A673 (cell line): ENCODE data around the gene F11R. TPM values are rescaled to one million over a fixed set of nuclear protein-coding genes. Genes with fewer than 3 reads are reported as not detected.

Experiments used
- BruUV-seq: library from RNA; stranded (reverse); fragments of 400-500 nt; replicated peaks from 2 replicates; lab custom pipeline; 2021; lab: Mats Ljungman, UMichigan
- CTCF ChIA-PET: fragments of 300-600 bp; sonication (Branson Sonifier 250); formaldehyde crosslinking; loops from one replicate; lab custom pipeline; 2022; ENCODE audit warnings: antibody characterized with exemption; lab: Charles Lee
- POLR2A ChIA-PET: fragments of 300-600 bp; sonication (Branson Sonifier 250); formaldehyde crosslinking; loops from one replicate; lab custom pipeline; 2022; ENCODE audit warnings: antibody characterized with exemption; ENCODE audit not compliant: low non-redundant PET; lab: Charles Lee
- DNase-seq: peaks from one replicate; pipeline ENCODE4 v3.0.0-alpha.2; 2015; ENCODE audit warnings: low spot score
- H3K27ac ChIP-seq: fragments of 200-600 bp; sonication (generic); 2 replicates; pipeline ENCODE4 v1.5.1; 2016; ENCODE audit warnings: mixed run types, low read depth, mild to moderate bottlenecking, mixed read lengths, antibody characterized with exemption, low read length; ENCODE audit not compliant: poor library complexity, severe bottlenecking
- H3K27me3 ChIP-seq: fragments of 200-600 bp; sonication (generic); replicated peaks from 2 replicates; pipeline ENCODE4 v1.6.1; 2017; ENCODE audit warnings: mixed run types, low read depth, mild to moderate bottlenecking, mixed read lengths, antibody characterized with exemption, low read length; ENCODE audit not compliant: insufficient read depth, poor library complexity
- H3K36me3 ChIP-seq: fragments of 200-600 bp; sonication (generic); 2 replicates; pipeline ENCODE4 v1.6.1; 2016; ENCODE audit warnings: mixed run types, mild to moderate bottlenecking, mixed read lengths, antibody characterized with exemption, low read length; ENCODE audit not compliant: insufficient read depth, poor library complexity, severe bottlenecking
- H3K4me1 ChIP-seq: fragments of 200-600 bp; sonication (generic); 2 replicates; pipeline ENCODE4 v1.6.1; 2017; ENCODE audit warnings: mixed run types, mild to moderate bottlenecking, mixed read lengths, antibody characterized with exemption, low read length; ENCODE audit not compliant: insufficient read depth, poor library complexity, severe bottlenecking
- H3K4me3 ChIP-seq: fragments of 200-600 bp; sonication (generic); 2 replicates; pipeline ENCODE4 v1.5.1; 2016; ENCODE audit warnings: low read depth, mixed run types, mild to moderate bottlenecking, mixed read lengths, low read length; ENCODE audit not compliant: poor library complexity, severe bottlenecking
- H3K9me3 ChIP-seq: fragments of 200-600 bp; sonication (generic); 2 replicates; pipeline ENCODE4 v1.6.1; 2016; ENCODE audit warnings: mixed run types, low read depth, mild to moderate bottlenecking, mixed read lengths, antibody characterized with exemption, low read length; ENCODE audit not compliant: poor library complexity, severe bottlenecking
- EZH2 ChIP-seq: fragments of 200-600 bp; sonication (generic); IDR thresholded peaks from 2 replicates; pipeline ENCODE4 v1.6.1; 2017; ENCODE audit warnings: borderline replicate concordance, low read depth, mild to moderate bottlenecking, mixed read lengths, antibody characterized with exemption, low read length; ENCODE audit not compliant: poor library complexity, severe bottlenecking
- intact Hi-C: fragments of 100-400 bp; cut with micrococcal nuclease; formaldehyde crosslinking; loops from one replicate; pipeline ENCODE4 v1.10.0; 2022; ENCODE audit not compliant: unreplicated experiment
- total RNA-seq: library from RNA; stranded (reverse); gene quantifications from 2 replicates; pipeline ENCODE4 v1.2.3, GENCODE V29; 2021
- TF ChIP-seq, protein P1 (sequence below): fragments of 300-800, 200-600 bp; sonication (generic); conservative IDR thresholded peaks from 2 replicates; pipeline ENCODE4 v1.5.1; 2017; ENCODE audit warnings: low read depth, mild to moderate bottlenecking, antibody characterized with exemption, low read length, moderate library complexity, mixed read lengths

The F11R gene
- total RNA-seq, 1 experiment from 2014 or later: 2.3 TPM

DNA sequence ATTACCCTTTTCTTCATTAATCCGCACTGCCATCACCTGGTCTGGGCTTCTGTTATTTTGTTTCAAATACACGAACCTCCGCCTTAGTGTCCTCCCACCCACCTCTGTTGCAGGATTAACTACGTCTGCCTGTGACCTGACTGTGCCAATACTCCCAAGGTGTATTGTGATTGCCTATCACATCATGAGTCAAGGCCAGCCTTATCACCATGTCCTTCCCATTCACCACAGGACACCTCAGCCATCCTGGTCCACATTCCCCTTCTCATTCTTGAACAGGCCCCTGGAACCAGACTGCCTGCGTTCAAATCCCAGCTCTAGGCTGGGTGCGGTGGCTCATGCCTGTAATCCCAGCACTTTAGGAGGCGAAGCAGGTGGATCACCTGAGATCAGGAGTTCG, 14.4 kb downstream of the F11R start:
- POLR2A ChIA-PET: no interaction called here
- DNase-seq: no peak

DNA sequence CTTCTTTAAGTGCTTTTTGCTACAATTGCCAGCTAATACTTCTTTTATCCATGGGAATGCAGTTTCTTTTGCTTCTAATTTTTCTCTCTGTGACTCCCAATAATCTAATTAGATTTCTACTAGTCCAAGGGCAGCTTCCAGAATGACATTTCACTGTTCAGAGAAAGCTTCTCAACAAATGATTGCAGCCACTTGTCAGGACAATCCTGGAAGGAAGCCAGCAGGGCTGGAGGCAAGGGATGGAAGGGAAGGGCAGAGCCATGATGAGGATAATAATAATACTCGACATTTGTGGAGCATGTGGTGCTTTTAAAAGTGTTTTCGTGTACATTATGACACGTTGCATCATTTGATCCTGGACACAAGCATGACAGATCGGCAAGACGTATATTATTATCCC, 19.4 kb downstream of the F11R start:
- POLR2A ChIA-PET: no interaction called here
- DNase-seq: no peak
- H3K4me1 ChIP-seq: no peaks in the 10 kb centered on the region
- H3K9me3 ChIP-seq: no peaks in the 10 kb centered on the region
- no peaks in the 10 kb centered on the region for H3K27me3 ChIP-seq
- intact Hi-C loops: no loop called here
- BruUV-seq: no TSS peak
- no peak overlapping the region for H3K4me3 ChIP-seq
- CTCF ChIA-PET: interaction anchor here (0.7 kb wide), 1 partner anchor 345 kb away, joined by 20 read pairs; no protein-coding TSS in a partner anchor
- no peak overlapping the region for H3K27ac ChIP-seq
- H3K36me3 ChIP-seq: no peaks in the 10 kb centered on the region
- TF ChIP-seq, protein P1, sequence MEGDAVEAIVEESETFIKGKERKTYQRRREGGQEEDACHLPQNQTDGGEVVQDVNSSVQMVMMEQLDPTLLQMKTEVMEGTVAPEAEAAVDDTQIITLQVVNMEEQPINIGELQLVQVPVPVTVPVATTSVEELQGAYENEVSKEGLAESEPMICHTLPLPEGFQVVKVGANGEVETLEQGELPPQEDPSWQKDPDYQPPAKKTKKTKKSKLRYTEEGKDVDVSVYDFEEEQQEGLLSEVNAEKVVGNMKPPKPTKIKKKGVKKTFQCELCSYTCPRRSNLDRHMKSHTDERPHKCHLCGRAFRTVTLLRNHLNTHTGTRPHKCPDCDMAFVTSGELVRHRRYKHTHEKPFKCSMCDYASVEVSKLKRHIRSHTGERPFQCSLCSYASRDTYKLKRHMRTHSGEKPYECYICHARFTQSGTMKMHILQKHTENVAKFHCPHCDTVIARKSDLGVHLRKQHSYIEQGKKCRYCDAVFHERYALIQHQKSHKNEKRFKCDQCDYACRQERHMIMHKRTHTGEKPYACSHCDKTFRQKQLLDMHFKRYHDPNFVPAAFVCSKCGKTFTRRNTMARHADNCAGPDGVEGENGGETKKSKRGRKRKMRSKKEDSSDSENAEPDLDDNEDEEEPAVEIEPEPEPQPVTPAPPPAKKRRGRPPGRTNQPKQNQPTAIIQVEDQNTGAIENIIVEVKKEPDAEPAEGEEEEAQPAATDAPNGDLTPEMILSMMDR: no peak
- TF ChIP-seq EZH2: no peak

More for the DNA sequence above, 14.4 kb downstream of the F11R start:
- Histone ChIP-seq H3K9me3 (no peaks in the 10 kb centered on the region), H3K4me1 (no peaks in the 10 kb centered on the region), H3K36me3 (no peaks in the 10 kb centered on the region), H3K27ac (no peak overlapping the region), H3K4me3 (no peak overlapping the region), H3K27me3 (no peaks in the 10 kb centered on the region)
- TF ChIP-seq, protein P1: no peak
- TF ChIP-seq EZH2: no peak
- intact Hi-C loops: no loop called here
- CTCF ChIA-PET: no interaction called here
- no TSS peak for BruUV-seq

DNA sequence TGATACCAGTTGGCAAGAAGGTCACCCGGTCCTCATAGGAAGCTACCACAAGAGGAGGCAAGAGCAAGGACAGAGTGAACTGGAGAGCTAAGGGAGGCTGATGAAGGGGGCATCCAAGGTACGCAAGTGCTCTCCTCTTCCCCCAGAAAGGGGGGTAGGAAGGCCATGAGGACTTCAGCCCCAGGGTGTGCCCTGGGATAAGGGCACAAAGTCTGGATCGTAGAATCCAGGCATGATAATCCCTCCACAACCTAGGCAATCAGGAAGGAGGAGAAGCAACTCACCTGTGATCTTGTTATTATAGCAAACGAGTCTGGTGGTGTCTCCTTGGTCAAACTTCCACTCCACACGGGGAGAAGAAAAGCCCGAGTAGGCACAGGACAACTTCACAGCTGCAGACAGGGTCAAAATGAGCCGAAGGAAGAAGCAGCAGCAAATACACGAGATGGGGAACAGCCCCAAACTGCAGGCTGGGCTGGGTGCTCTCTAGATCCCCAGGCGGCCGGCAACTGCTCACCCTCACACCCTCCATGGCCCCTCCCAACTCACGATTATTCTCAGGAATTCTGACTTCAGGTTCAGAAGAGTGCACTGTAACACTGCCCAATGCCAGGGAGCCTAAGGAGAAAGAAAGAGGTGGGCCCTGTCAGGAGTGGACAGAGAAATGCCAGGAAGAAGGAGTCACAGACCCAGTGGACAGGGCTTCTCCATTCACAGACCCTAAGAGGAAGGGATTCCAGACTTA, 20.0 kb downstream of the F11R start:
- H3K27ac ChIP-seq: no peak overlapping the region
- no TSS peak for BruUV-seq
- no peak for DNase-seq
- TF ChIP-seq EZH2: no peak
- TF ChIP-seq, protein P1: no peak
- CTCF ChIA-PET: interaction anchor here (0.5 kb wide), 1 partner anchor 286 kb away, joined by 4 read pairs; no protein-coding TSS in a partner anchor
- no peak overlapping the region for H3K4me3 ChIP-seq
- H3K4me1 ChIP-seq: no peaks in the 10 kb centered on the region
- POLR2A ChIA-PET: no interaction called here
- H3K27me3 ChIP-seq: no peaks in the 10 kb centered on the region
- H3K36me3 ChIP-seq: no peaks in the 10 kb centered on the region
- no peaks in the 10 kb centered on the region for H3K9me3 ChIP-seq
- intact Hi-C loops: no loop called here
